Body of pancreas (tissue), 4 donors: ENCODE measurements around the gene DYNC2H1.

ENCODE experiments used
- CTCF ChIP-seq, 7 experiments: fragments of 450-650 bp in 4 of 7; fragments of 200-600 bp in 3 of 7; sonication (generic) in 3 of 7; IDR thresholded peaks; one replicate each; pipeline ENCODE4 v1.5.1; 2016 to 2019; ENCODE audit warnings: antibody characterized with exemption in 7 of 7
- POLR2A ChIP-seq, 3 donors: fragments of 450-650 bp; IDR thresholded peaks; one replicate each; pipeline ENCODE4 v1.6.1; 2016; ENCODE audit warnings: antibody characterized with exemption in 3 of 3, mild to moderate bottlenecking in 2 of 3

- TF ChIP-seq CTCF (IDR thresholded peaks at IDR 0.05) (no peak), POLR2A (IDR thresholded peaks at IDR 0.05) (no peak)
Measured at GRCh38 chr11:103487113-103487512, 377.9 kb downstream of the DYNC2H1 start.
